SK-N-SH (cell line): Measurements from ENCODE around the gene ATG3.

Source experiments
- MXI1 ChIP-seq: IDR thresholded peaks from 2 replicates; pipeline ENCODE4 v1.6.1; 2012; ENCODE audit warnings: mild to moderate bottlenecking, low read depth, low read length, improper control_type of control experiment
- RAD21 ChIP-seq: IDR thresholded peaks from 2 replicates; pipeline ENCODE4 v1.6.1; 2012; ENCODE audit warnings: mild to moderate bottlenecking, low read length
- TF ChIP-seq, protein P1 (sequence below): fragments of 200-600 bp; sonication (generic); IDR thresholded peaks from 2 replicates; pipeline ENCODE4 v1.6.1; 2017; ENCODE audit warnings: antibody characterized with exemption, mild to moderate bottlenecking, moderate library complexity
- TF ChIP-seq, protein P2 (sequence below): fragments of 150-350 bp; IDR thresholded peaks from 2 replicates; pipeline ENCODE4 v1.6.1; 2017; ENCODE audit warnings: antibody characterized with exemption, low read length, low read depth, borderline replicate concordance
- TF ChIP-seq, protein P3 (sequence below): IDR thresholded peaks from 2 replicates; pipeline ENCODE4 v1.4.0; 2012; ENCODE audit warnings: low read depth, borderline replicate concordance

DNA sequence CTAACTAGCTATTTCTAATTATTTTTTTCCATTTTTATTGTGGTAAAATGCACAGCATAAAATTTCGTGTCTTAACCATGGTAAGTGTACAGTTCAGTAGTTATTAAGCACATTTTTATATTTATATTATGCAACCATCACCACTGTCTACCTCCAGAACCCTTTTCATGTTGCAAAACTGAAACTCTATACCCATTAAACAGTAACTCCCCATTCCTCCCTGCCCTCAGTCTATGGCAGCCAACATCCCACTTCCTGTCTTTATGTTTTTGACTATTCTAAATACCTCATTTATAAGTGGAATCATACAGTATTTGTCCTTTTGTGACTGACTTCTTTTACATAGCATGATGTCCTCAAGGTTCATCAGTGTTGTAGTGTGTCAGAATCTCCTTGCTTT is 25.6 kb upstream of the ATG3 start:
- TF ChIP-seq, protein P1, sequence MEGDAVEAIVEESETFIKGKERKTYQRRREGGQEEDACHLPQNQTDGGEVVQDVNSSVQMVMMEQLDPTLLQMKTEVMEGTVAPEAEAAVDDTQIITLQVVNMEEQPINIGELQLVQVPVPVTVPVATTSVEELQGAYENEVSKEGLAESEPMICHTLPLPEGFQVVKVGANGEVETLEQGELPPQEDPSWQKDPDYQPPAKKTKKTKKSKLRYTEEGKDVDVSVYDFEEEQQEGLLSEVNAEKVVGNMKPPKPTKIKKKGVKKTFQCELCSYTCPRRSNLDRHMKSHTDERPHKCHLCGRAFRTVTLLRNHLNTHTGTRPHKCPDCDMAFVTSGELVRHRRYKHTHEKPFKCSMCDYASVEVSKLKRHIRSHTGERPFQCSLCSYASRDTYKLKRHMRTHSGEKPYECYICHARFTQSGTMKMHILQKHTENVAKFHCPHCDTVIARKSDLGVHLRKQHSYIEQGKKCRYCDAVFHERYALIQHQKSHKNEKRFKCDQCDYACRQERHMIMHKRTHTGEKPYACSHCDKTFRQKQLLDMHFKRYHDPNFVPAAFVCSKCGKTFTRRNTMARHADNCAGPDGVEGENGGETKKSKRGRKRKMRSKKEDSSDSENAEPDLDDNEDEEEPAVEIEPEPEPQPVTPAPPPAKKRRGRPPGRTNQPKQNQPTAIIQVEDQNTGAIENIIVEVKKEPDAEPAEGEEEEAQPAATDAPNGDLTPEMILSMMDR = no peak
- TF ChIP-seq, protein P2, sequence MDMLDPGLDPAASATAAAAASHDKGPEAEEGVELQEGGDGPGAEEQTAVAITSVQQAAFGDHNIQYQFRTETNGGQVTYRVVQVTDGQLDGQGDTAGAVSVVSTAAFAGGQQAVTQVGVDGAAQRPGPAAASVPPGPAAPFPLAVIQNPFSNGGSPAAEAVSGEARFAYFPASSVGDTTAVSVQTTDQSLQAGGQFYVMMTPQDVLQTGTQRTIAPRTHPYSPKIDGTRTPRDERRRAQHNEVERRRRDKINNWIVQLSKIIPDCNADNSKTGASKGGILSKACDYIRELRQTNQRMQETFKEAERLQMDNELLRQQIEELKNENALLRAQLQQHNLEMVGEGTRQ = no peak
- no peak for TF ChIP-seq MXI1
- TF ChIP-seq, protein P3, sequence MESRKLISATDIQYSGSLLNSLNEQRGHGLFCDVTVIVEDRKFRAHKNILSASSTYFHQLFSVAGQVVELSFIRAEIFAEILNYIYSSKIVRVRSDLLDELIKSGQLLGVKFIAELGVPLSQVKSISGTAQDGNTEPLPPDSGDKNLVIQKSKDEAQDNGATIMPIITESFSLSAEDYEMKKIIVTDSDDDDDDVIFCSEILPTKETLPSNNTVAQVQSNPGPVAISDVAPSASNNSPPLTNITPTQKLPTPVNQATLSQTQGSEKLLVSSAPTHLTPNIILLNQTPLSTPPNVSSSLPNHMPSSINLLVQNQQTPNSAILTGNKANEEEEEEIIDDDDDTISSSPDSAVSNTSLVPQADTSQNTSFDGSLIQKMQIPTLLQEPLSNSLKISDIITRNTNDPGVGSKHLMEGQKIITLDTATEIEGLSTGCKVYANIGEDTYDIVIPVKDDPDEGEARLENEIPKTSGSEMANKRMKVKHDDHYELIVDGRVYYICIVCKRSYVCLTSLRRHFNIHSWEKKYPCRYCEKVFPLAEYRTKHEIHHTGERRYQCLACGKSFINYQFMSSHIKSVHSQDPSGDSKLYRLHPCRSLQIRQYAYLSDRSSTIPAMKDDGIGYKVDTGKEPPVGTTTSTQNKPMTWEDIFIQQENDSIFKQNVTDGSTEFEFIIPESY = no peak
- no peak for TF ChIP-seq RAD21
